Effector memory CD8-positive, alpha-beta T cell (primary cell): ENCODE data around the gene TSFM.

Source experiments
- ATAC-seq: fragments of 150-1000 bp; cut with Tn5 transposase; replicated peaks from 2 replicates; pipeline ENCODE4 v1.10.0; 2021; ENCODE audit warnings: mild to moderate bottlenecking, moderate library complexity
- DNase-seq, 3 experiments: peaks; one replicate each; pipeline ENCODE4 v3.0.0; 2021
- H3K27ac Mint-ChIP-seq, 2 donors: one replicate each; pipeline ENCODE4 v1.8.0; 2022; ENCODE audit warnings: mild to moderate bottlenecking in 2 of 2, mixed read lengths in 2 of 2, moderate library complexity in 2 of 2
- H3K27me3 Mint-ChIP-seq, 2 donors: one replicate each; pipeline ENCODE4 v1.8.0; 2022; ENCODE audit warnings: mixed read lengths in 2 of 2
- H3K36me3 Mint-ChIP-seq: one replicate; pipeline ENCODE4 v1.8.0; 2022; ENCODE audit warnings: mild to moderate bottlenecking, moderate library complexity, mixed read lengths; ENCODE audit not compliant: insufficient read depth
- H3K4me1 Mint-ChIP-seq, 2 donors: one replicate each; pipeline ENCODE4 v1.8.0; 2022; ENCODE audit warnings: low read depth in 2 of 2, mixed read lengths in 2 of 2
- H3K4me3 Mint-ChIP-seq, 2 donors: one replicate each; pipeline ENCODE4 v1.8.0; 2022; ENCODE audit warnings: mild to moderate bottlenecking in 2 of 2, mixed read lengths in 2 of 2, moderate library complexity in 2 of 2
- H3K9me3 Mint-ChIP-seq, 2 donors: one replicate each; pipeline ENCODE4 v1.8.0; 2022; ENCODE audit warnings: mixed read lengths in 2 of 2

Gene TSFM

DNA sequence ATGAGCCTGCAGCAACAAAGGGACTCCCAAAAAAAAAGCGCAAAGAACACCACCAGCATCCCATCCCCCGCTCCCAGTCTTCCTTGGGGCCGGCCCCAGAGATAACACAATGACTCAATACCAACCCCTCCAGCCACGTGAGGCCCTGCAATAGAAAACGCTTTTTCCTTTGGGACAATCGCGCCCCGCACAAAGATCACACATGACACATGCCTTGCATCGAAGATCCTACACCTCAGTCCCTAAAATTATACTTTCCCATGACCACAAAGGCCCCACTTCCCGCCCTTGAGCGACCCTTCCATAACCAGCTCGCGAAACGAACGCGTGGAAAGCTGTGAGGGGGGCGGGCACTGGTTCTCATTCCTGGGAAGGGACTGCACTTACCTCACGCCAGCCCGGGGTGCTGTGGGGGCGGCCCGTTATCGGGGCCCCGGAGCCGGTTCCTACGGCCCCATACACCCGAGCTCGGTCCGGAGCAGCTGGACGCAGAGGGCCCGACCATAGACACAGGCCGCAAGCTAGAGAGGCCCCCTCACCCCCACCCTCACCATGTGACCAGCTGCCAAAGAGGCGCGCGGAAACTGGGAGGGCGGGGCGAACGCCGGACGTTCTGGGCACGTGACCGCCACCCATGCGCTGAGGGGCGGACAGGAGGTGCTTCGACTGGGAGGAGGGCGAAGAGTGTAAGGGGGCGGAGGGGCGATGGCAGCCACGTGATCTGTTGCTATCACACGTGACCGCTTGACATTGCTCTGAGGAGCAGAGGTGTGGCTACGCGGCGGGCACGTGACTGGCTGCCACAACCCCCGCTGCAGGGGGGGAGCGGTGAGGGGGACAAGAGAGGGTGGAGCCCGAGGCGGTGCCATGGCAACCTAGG lies 30.6 kb upstream of the TSFM start, which contains the start of gene CDK4:
Gene CDK4 (minus strand): TSS at position 523 of the 880 bp plus-strand sequence. CDS start 593 bp downstream, outside the sequence.
- Mint-ChIP-seq H3K36me3 (peaks cover 41% of the 10 kb centered on the region), H3K27ac (peak within 1 kb of the TSS; percentile 86 to 89), H3K9me3 (no peaks in the 10 kb centered on the region), H3K4me3 (peak within 1 kb of the TSS; percentile 84 to 96), H3K4me1 (peaks cover 36 to 55% of the 10 kb centered on the region in 2 donors), H3K27me3 (no peaks in the 10 kb centered on the region)
- DNase-seq (peak; percentile 98 to 99 (median 99)), ATAC-seq (peak; percentile 79)

DNA sequence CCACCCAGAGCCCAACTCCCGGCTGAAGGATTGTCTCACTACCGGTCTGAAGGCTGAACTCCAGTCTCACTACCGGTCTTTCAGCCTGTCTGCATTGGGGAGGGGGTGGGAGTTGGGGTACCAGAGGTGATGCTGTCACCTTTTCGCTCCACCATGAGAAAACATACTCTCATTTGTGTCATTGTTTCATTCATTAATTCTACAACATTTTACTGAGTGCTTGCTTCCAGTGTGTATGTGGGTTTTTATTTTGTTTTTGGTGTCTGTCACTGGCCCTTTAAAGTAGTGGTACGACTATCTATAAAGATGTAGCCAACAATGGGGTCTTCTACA lies 30.0 kb upstream of the TSFM start:
- no peak for ATAC-seq
- Mint-ChIP-seq H3K4me1 (peaks cover 37 to 57% of the 10 kb centered on the region in 2 donors), H3K36me3 (peaks cover 39% of the 10 kb centered on the region), H3K9me3 (no peaks in the 10 kb centered on the region), H3K27me3 (no peaks in the 10 kb centered on the region), H3K27ac (peak overlapping the region; percentile 86 to 89), H3K4me3 (peak overlapping the region; percentile 84 to 96)
- DNase-seq: no peak

- no peak for ATAC-seq
- no peak for DNase-seq
- H3K27ac Mint-ChIP-seq: peak overlapping the region; percentile 86 to 89
- H3K36me3 Mint-ChIP-seq: peaks cover 32% of the 10 kb centered on the region
- H3K4me3 Mint-ChIP-seq: peak overlapping the region; percentile 82 to 86
- no peaks in the 10 kb centered on the region for H3K9me3 Mint-ChIP-seq
- H3K4me1 Mint-ChIP-seq: peaks cover 37 to 57% of the 10 kb centered on the region in 2 donors
- no peaks in the 10 kb centered on the region for H3K27me3 Mint-ChIP-seq
These were observed 28.7 kb upstream of the TSFM start for GRCh38 chr12:57753756-57754337.

DNA sequence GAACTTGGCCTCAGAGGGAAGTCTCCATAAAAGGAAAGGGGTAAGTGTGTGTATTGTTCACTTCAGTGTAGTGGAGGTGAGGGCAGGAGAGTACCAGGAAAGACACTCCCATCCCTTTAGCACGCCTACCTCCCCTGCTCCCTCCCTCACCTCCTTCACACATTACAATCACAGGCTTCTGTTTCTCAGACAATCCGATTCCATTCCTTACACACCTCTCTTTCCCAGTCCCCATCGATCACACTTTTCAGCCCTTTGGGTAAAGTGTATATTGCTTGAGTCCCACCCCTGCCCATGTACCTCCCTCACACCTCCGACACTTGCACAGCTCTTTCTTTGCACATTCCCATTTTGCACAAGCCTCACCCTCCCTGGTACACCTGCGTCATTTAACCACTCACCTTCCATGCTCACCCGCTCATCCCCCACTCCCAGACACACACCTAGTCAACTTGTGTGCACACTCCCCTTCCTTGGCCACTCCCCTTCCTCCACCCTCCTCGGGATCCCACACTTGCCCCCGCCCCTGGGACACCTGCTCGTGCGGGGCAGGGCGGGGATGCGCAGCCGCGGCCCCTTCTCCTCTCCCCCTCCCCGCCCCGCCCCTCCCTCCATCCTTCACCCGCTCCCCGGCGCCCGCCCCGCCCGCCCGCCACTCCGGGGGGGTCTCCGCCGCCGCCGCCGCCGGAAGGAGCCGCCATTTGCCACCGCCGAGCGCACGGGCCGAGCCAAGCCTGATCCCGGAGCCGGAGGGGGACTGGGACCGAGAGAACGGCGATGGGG lies 28.0 kb upstream of the TSFM start, which contains the start of gene MARCHF9:
Gene MARCHF9 (plus strand): TSS at position 693 of the 783 bp plus-strand sequence. CDS start 426 bp downstream, outside the sequence.
- Mint-ChIP-seq H3K4me3 (peak within 1 kb of the TSS; percentile 85 to 86), H3K9me3 (no peaks in the 10 kb centered on the region), H3K4me1 (peaks cover 42 to 64% of the 10 kb centered on the region in 2 donors), H3K27me3 (no peaks in the 10 kb centered on the region), H3K27ac (peak within 1 kb of the TSS; percentile 86 to 89), H3K36me3 (peaks cover 29% of the 10 kb centered on the region)
- peak; percentile 31 for ATAC-seq
- peak; percentile 62 to 75 (median 72) for DNase-seq

DNA sequence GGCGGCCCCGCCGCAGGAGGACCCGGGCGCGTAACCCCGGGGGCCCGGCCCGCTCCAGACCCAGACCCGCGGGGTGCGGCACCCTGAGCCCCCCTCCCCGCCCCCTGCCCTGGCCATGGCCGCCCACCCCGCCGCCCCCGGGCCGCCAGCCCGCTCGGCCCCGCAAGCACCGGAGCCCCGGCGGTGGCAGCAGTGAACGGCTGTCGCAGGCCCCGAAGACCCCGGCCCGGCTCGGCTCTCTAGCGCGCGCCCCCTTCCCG lies 27.5 kb upstream of the TSFM start:
- Mint-ChIP-seq H3K9me3 (no peaks in the 10 kb centered on the region), H3K4me3 (peak overlapping the region; percentile 85), H3K36me3 (peaks cover 29% of the 10 kb centered on the region), H3K27ac (no peak overlapping the region), H3K27me3 (no peaks in the 10 kb centered on the region), H3K4me1 (peaks cover 45 to 66% of the 10 kb centered on the region in 2 donors)
- ATAC-seq: no peak
- DNase-seq: no peak

GRCh38 chr12:57755454-57756372 lies 26.9 kb upstream of the TSFM start:
- Mint-ChIP-seq H3K4me1 (peaks cover 42 to 62% of the 10 kb centered on the region in 2 donors), H3K27me3 (no peaks in the 10 kb centered on the region), H3K36me3 (peaks cover 29% of the 10 kb centered on the region), H3K4me3 (peak overlapping the region; percentile 85), H3K9me3 (no peaks in the 10 kb centered on the region), H3K27ac (peak overlapping the region; percentile 80 to 88)
- DNase-seq (peak; percentile 43 to 53 (median 44)), ATAC-seq (peak; percentile 13)

DNA sequence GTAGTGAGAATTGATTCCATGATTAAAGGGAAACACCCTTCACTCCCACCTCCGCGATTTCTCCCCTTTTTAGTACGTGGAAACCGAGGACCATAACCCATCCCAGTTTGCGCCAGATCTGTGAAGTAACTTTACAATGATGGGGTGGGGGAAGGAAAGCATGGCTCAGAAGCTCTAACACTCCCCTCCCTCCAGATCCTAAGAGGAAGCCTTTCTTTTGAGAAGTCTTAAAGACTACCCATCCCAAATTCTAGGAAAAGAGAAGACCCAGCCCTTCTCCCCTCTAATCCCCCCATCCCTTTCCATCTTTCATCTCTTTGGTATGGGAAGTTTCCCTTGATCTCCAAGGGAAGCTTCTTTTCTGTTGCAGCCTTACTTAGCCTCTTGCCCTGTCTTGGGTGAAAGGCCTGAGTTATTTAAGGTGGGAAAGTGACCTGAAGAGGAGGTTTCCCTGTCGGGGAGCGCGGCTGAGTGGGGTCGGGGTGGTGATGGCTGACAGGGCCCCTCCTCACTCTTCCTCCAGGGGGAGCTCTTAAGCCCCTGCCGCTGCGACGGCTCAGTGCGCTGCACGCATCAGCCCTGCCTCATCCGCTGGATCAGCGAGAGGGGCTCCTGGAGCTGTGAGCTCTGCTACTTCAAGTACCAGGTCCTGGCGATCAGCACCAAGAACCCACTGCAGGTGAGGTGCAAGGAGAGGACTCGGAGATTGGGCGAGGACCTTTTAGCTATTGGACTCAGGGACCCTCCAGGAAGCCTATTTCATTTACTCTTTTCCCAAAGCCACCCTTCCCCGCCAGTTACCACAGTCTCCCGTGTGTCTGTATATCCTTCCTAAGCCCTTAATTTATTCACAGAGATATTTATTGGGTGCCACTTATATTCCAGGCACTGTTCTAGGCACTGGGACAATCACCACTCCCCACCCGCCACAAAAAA lies 25.9 kb upstream of the TSFM start:
- ATAC-seq (peak; percentile 16), DNase-seq (peak; percentile 59 to 69 (median 63))
- peak overlapping the region; percentile 85 for H3K4me3 Mint-ChIP-seq
- H3K36me3 Mint-ChIP-seq: peaks cover 29% of the 10 kb centered on the region
- peak overlapping the region; percentile 80 to 88 for H3K27ac Mint-ChIP-seq
- H3K27me3 Mint-ChIP-seq: no peaks in the 10 kb centered on the region
- H3K9me3 Mint-ChIP-seq: no peaks in the 10 kb centered on the region
- H3K4me1 Mint-ChIP-seq: peaks cover 36 to 54% of the 10 kb centered on the region in 2 donors

DNA sequence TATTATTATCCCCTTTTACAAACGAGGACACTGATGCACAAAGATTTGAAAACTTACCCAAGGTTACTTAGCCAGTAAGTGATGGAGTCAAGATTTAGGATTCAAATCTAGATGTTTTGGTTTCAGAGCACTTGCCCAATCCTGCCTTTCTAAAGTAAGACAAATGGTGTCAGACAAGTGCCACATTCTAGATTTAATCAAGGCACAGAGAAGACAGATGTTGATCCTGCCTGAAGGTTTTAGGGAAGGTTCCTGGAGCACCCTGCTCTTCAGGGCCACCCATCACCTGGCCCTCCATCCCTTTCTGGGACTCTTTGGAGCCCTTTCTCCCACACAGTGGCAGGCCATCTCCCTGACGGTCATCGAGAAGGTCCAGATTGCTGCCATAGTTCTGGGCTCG lies 24.8 kb upstream of the TSFM start:
- no peak for DNase-seq
- Mint-ChIP-seq H3K4me1 (peaks cover 31 to 43% of the 10 kb centered on the region in 2 donors), H3K36me3 (peaks cover 18% of the 10 kb centered on the region), H3K27ac (no peak overlapping the region), H3K4me3 (no peak overlapping the region), H3K27me3 (no peaks in the 10 kb centered on the region), H3K9me3 (no peaks in the 10 kb centered on the region)
- ATAC-seq: no peak

GRCh38 chr12:57758552-57759359 lies 23.8 kb upstream of the TSFM start:
- Mint-ChIP-seq H3K4me3 (peak overlapping the region in 1 of 2 donors; percentile 17), H3K9me3 (no peaks in the 10 kb centered on the region), H3K36me3 (peaks cover 16% of the 10 kb centered on the region), H3K27me3 (peaks cover 7 to 9% of the 10 kb centered on the region in 2 donors), H3K4me1 (peaks cover 29 to 34% of the 10 kb centered on the region in 2 donors), H3K27ac (no peak overlapping the region)
- no peak for ATAC-seq
- no peak for DNase-seq

GRCh38 chr12:57759360-57759980 lies 23.1 kb upstream of the TSFM start:
- Mint-ChIP-seq H3K27ac (no peak overlapping the region), H3K27me3 (peaks cover 14 to 16% of the 10 kb centered on the region in 2 donors), H3K9me3 (no peaks in the 10 kb centered on the region), H3K36me3 (peaks cover 16% of the 10 kb centered on the region), H3K4me1 (peaks cover 27% of the 10 kb centered on the region in 2 donors), H3K4me3 (no peak overlapping the region)
- ATAC-seq (peak; percentile 20), DNase-seq (no peak)
